Breast epithelium (tissue), 3 donors: Measurements from ENCODE around the gene TBXT.

Experiments
- CTCF ChIP-seq, 3 donors: fragments of 450-650 bp; IDR thresholded peaks; one replicate each; pipeline ENCODE4 v1.5.1; 2016 to 2017; ENCODE audit warnings: antibody characterized with exemption in 3 of 3, mild to moderate bottlenecking in 3 of 3, moderate library complexity in 3 of 3
- POLR2A ChIP-seq: fragments of 450-650 bp; IDR thresholded peaks from one replicate; pipeline ENCODE4 v1.6.1; 2016; ENCODE audit warnings: antibody characterized with exemption, mild to moderate bottlenecking, moderate library complexity

GRCh38 chr6:166109608-166110007 is 58.0 kb downstream of the TBXT start:
- TF ChIP-seq CTCF (IDR thresholded peaks at IDR 0.05) (no peak), POLR2A (no peak)
